C4-2B (cell line): Measurements from ENCODE around the gene DLEU7.

Experiments
- CTCF ChIP-seq: fragments of 450-650 bp; conservative IDR thresholded peaks from 2 replicates; pipeline ENCODE4 v1.5.1; 2017; ENCODE audit warnings: mild to moderate bottlenecking
- ZFX ChIP-seq: fragments of 450-650 bp; IDR thresholded peaks from 2 replicates; pipeline ENCODE4 v1.6.1; 2017

DNA sequence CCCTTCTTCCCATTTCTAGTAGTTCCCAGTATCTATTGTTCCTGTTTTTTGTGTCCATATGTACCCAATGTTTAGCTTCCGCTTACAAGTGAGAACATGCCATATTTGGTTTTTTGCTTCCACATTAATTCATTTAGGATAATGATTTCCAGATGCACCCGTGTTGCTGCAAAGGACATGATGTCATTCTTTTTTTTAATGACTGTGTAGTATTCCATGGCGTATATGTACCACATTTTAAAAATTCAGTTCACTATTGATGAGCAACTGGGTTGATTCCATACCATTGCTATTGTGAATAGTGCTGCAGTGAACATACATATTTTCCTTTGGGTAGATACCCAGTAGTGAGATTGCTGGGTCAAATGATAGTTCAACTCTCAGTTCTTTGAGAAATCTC is 50.5 kb downstream of the DLEU7 start:
- TF ChIP-seq CTCF: no peak
- TF ChIP-seq ZFX: no peak
